HepG2 (cell line): ENCODE measurements around the gene SLC4A11. TPM values are rescaled to one million over a fixed set of nuclear protein-coding genes. Genes with fewer than 3 reads are reported as not detected.

ENCODE experiments used
- DR1 ChIP-seq: sonication (generic); formaldehyde crosslinking; IDR thresholded peaks from 2 replicates; pipeline ENCODE4 v1.8.0; 2021; ENCODE audit warnings: mild to moderate bottlenecking, missing genetic modification reagents, inconsistent platforms
- KLF11 ChIP-seq: IDR thresholded peaks from 2 replicates; pipeline ENCODE4 v1.6.1; 2016; ENCODE audit warnings: missing compliant biosample characterization
- NAIF1 ChIP-seq: sonication (generic); formaldehyde crosslinking; IDR thresholded peaks from 2 replicates; pipeline ENCODE4 v1.5.0; 2020; ENCODE audit warnings: mild to moderate bottlenecking, missing genetic modification reagents, borderline replicate concordance
- NR2C2 ChIP-seq: sonication (generic); formaldehyde crosslinking; IDR thresholded peaks from 2 replicates; pipeline ENCODE4 v1.4.0; 2020; ENCODE audit warnings: missing genetic modification reagents, mild to moderate bottlenecking, moderate library complexity, borderline replicate concordance
- ONECUT2 ChIP-seq: sonication (generic); formaldehyde crosslinking; IDR thresholded peaks from 2 replicates; pipeline ENCODE4 v1.4.0; 2020; ENCODE audit warnings: missing genetic modification reagents
- RFXANK ChIP-seq: IDR thresholded peaks from 2 replicates; pipeline ENCODE4 v1.6.1; 2016
- SNAPC4 ChIP-seq: sonication (generic); formaldehyde crosslinking; IDR thresholded peaks from 2 replicates; pipeline ENCODE4 v1.4.0; 2020; ENCODE audit warnings: mild to moderate bottlenecking, missing genetic modification reagents
- ZBTB21 ChIP-seq: sonication (generic); formaldehyde crosslinking; IDR thresholded peaks from 2 replicates; pipeline ENCODE4 v1.4.0; 2020; ENCODE audit warnings: missing genetic modification reagents
- ZFP36 ChIP-seq: fragments of 150-350 bp; IDR thresholded peaks from 2 replicates; pipeline ENCODE4 v1.6.1; 2018; ENCODE audit warnings: borderline replicate concordance, low read length, low read depth; ENCODE audit not compliant: partially characterized antibody
- ZNF124 ChIP-seq: sonication (generic); formaldehyde crosslinking; IDR thresholded peaks from 2 replicates; pipeline ENCODE4 v1.4.0; 2020; ENCODE audit warnings: missing genetic modification reagents
- ZNF205 ChIP-seq: IDR thresholded peaks from 2 replicates; pipeline ENCODE4 v1.6.1; 2018; ENCODE audit warnings: missing biosample characterization, missing genetic modification reagents
- ZNF317 ChIP-seq: sonication (generic); formaldehyde crosslinking; IDR thresholded peaks from 2 replicates; pipeline ENCODE4 v1.5.0; 2020; ENCODE audit warnings: mild to moderate bottlenecking, missing genetic modification reagents
- ZNF670 ChIP-seq: sonication (generic); formaldehyde crosslinking; IDR thresholded peaks from 2 replicates; pipeline ENCODE4 v1.8.0; 2022; ENCODE audit warnings: mild to moderate bottlenecking, missing genetic modification reagents, borderline replicate concordance
- polyA plus RNA-seq, 8 experiments: library from polyadenylated mRNA; depleted of rRNA in 3 of 8; stranded (reverse) in 7 of 8; unstranded in 1 of 8; fragments of >200 nt; fragmentation: Illumina TruSeq in 4 of 8; extraction: Trizol in 4 of 8; gene quantifications; 2 replicates each; pipeline versions ENCODE4 v1.2.1 to v1.2.3, GENCODE V29; 2011 to 2016; ENCODE audit warnings: low read depth in 4 of 8, missing spikeins in 1 of 8, mixed read lengths in 1 of 8; ENCODE audit not compliant: insufficient read depth in 1 of 8
- total RNA-seq, 5 experiments: library from RNA; depleted of rRNA; stranded (reverse); fragments of >200 nt; fragmentation: Illumina TruSeq; extraction: Trizol; gene quantifications; 2 replicates each; pipeline ENCODE4 v1.2.3, GENCODE V29; 2016; ENCODE audit warnings: low read depth in 1 of 5
- TF ChIP-seq, protein P1 (sequence below): sonication (generic); formaldehyde crosslinking; IDR thresholded peaks from 2 replicates; pipeline ENCODE4 v1.4.0; 2020; ENCODE audit warnings: mild to moderate bottlenecking, missing genetic modification reagents
- TF ChIP-seq, protein P2 (sequence below), 2 experiments: sonication (generic) in 1 of 2; formaldehyde crosslinking in 1 of 2; IDR thresholded peaks; 2 replicates each; pipeline versions ENCODE4 v1.6.1 to v1.9.0; 2014 to 2022; ENCODE audit warnings: antibody characterized with exemption in 1 of 2, borderline replicate concordance in 1 of 2, inconsistent platforms in 1 of 2, low read depth in 1 of 2, missing genetic modification reagents in 1 of 2

Gene SLC4A11
- total and polyA plus RNA-seq, 2 of the 13 experiments (the other 11 are each of a cell fraction or from before 2014, with no cell fraction given): 3.9 to 27.0 TPM

DNA sequence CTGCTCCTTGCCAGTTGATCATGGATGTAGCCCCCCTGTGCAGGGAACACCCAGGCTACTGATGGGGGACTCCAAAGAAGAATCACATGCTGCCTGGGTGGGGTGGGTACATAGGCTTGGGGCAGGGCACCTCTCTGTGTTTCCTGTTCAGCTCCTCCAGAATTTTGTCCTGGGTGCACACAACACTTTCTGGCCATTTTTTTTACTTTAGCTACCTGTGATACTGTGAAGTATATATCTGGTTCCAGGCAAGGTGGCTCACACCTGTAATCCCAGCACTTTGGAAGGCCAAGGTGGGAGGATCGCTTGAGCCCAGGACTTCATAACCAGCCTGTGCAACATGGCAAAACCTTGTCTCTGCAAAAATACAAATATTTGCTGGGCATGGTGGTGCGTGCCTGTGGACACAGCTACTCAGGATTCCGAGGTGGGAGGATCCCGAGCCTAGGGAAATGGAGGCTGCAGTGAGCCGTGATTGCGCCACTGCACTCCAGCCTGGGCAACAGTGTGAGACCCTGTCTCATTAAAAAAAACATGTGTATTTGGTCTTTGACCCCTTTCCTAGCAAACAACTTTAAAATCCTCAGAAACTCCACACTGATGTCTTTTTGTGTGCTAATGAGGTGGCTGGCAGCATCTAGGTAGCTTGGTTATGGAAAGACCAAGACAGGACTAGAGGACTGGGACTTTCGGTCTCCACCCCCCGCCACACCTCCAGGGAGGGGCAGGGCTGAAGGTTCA lies 14.1 kb downstream of the SLC4A11 start (continued):
- TF ChIP-seq, protein P1, sequence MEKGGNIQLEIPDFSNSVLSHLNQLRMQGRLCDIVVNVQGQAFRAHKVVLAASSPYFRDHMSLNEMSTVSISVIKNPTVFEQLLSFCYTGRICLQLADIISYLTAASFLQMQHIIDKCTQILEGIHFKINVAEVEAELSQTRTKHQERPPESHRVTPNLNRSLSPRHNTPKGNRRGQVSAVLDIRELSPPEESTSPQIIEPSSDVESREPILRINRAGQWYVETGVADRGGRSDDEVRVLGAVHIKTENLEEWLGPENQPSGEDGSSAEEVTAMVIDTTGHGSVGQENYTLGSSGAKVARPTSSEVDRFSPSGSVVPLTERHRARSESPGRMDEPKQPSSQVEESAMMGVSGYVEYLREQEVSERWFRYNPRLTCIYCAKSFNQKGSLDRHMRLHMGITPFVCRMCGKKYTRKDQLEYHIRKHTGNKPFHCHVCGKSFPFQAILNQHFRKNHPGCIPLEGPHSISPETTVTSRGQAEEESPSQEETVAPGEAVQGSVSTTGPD (CRISPR knock-in tag): no peak
- TF ChIP-seq RFXANK (peak; percentile 24; the same call in 1 of the 2 replicates), DR1 (no peak), NAIF1 (CRISPR knock-in tag) (peak; percentile 95; the same call in 1 of the 2 replicates), SNAPC4 (CRISPR knock-in tag) (no peak), ZNF670 (peak; percentile 78), ZFP36 (no peak), KLF11 (CRISPR knock-in tag) (no peak), ZNF205 (CRISPR knock-in tag) (peak; percentile 94), ZNF317 (peak; percentile 60; the same call in 1 of the 2 replicates), ZNF124 (peak; percentile 91), ONECUT2 (CRISPR knock-in tag) (no peak), ZBTB21 (CRISPR knock-in tag) (peak; percentile 50; the same call in 1 of the 2 replicates), NR2C2 (CRISPR knock-in tag) (0 out of 2 replicates have a peak, but pooled peaks have one; percentile 31)
- TF ChIP-seq, protein P2, sequence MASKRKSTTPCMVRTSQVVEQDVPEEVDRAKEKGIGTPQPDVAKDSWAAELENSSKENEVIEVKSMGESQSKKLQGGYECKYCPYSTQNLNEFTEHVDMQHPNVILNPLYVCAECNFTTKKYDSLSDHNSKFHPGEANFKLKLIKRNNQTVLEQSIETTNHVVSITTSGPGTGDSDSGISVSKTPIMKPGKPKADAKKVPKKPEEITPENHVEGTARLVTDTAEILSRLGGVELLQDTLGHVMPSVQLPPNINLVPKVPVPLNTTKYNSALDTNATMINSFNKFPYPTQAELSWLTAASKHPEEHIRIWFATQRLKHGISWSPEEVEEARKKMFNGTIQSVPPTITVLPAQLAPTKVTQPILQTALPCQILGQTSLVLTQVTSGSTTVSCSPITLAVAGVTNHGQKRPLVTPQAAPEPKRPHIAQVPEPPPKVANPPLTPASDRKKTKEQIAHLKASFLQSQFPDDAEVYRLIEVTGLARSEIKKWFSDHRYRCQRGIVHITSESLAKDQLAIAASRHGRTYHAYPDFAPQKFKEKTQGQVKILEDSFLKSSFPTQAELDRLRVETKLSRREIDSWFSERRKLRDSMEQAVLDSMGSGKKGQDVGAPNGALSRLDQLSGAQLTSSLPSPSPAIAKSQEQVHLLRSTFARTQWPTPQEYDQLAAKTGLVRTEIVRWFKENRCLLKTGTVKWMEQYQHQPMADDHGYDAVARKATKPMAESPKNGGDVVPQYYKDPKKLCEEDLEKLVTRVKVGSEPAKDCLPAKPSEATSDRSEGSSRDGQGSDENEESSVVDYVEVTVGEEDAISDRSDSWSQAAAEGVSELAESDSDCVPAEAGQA (IDR thresholded peaks at IDR 0.05; ENCODE audit: low read depth): peak; percentile 90
- TF ChIP-seq, protein P2 (CRISPR knock-in tag; IDR thresholded peaks at IDR 0.05; ENCODE audit: borderline replicate concordance): no peak
